Epithelial cell of proximal tubule (primary cell): ENCODE results near the gene SLC17A2. TPM values are rescaled to one million over a fixed set of nuclear protein-coding genes. Genes with fewer than 3 reads are reported as not detected.

Source experiments
- DNase-seq: peaks from one replicate; pipeline ENCODE4 v3.0.0-alpha.2; 2011; ENCODE audit warnings: low read depth
- H3K4me3 ChIP-seq: 2 replicates; pipeline ENCODE4 v1.5.1; 2011; ENCODE audit warnings: low read depth, mild to moderate bottlenecking, low read length
- total RNA-seq: library from RNA; depleted of rRNA; stranded (reverse); fragments of >200 nt; gene quantifications from 2 replicates; pipeline ENCODE4 v1.2.3, GENCODE V29; 2015
- TF ChIP-seq, protein P1 (sequence below): conservative IDR thresholded peaks from 2 replicates; pipeline ENCODE4 v1.5.1; 2012; ENCODE audit warnings: low read depth, mild to moderate bottlenecking, low read length

Gene SLC17A2
- total RNA-seq, 1 donor from 2014 or later: not detected

DNA sequence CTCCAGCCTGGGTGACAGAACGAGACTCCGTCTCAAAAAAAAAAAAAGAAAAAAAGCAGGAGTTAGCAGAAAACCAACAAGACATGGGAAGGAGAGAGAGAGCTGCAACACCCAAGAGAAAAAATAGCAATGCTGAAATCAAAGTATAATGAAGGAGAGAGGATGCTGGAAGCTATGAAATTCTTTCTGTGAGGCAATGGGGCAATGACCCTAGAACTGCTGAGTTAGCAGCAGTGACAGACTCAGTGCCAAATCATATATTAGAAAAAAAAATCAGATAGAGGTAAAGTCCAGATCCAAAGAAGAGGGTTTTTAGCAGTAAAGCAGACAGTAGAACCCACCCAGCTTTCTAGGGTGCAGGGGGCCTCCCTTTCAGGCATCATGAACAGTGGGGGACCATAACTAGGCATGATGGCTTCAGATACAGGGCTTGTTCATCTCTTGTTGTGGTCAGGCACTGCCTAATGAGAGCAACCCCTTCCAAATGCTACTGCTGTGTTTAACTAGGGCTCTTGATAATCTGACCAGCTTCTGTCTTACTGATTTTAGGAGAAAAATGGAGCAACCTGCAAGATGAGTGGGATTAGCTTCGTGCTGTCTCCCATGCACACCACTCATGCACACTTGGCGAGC is 26.9 kb downstream of the SLC17A2 start:
- no peak for DNase-seq
- TF ChIP-seq, protein P1, sequence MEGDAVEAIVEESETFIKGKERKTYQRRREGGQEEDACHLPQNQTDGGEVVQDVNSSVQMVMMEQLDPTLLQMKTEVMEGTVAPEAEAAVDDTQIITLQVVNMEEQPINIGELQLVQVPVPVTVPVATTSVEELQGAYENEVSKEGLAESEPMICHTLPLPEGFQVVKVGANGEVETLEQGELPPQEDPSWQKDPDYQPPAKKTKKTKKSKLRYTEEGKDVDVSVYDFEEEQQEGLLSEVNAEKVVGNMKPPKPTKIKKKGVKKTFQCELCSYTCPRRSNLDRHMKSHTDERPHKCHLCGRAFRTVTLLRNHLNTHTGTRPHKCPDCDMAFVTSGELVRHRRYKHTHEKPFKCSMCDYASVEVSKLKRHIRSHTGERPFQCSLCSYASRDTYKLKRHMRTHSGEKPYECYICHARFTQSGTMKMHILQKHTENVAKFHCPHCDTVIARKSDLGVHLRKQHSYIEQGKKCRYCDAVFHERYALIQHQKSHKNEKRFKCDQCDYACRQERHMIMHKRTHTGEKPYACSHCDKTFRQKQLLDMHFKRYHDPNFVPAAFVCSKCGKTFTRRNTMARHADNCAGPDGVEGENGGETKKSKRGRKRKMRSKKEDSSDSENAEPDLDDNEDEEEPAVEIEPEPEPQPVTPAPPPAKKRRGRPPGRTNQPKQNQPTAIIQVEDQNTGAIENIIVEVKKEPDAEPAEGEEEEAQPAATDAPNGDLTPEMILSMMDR: no peak
- no peak overlapping the region for H3K4me3 ChIP-seq

DNA sequence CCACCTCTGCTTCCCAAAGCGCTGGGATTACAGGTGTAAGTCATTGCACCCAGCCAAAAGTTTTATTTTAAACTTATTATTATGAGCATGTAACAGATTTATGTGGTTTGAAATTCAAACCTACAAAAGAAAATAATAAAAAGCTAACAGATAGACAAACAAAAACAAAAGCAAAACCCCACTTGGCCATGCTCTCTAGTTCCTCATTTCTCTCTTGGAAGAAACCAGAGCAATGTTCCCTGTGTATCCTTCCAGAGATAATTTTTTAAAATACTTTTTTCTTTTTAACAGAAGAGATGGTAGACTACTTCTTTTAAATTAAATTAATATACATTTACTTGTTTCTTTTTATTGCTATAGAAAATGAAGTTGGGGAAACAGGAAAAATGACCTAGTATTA is 28.4 kb downstream of the SLC17A2 start:
- TF ChIP-seq, protein P1: no peak
- no peak overlapping the region for H3K4me3 ChIP-seq
- DNase-seq: no peak

DNA sequence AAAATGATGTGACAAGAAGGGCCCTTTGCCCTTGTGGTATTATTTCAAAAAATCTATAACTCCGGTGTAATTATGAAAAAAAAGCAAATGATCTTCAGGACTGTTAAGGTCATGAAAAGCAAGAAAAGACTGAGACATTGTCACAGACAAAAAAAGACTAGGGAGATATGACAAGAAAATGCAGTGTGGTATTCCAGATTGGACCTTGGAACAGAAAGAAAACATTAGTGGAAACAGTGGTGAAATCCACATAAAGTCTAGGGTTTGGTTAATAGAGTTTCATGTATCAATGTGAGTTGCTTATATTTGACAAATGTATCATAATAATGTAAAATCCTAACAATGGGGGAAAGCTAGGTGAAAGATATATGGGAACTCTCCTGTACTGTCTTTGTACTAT is 29.6 kb downstream of the SLC17A2 start:
- DNase-seq: no peak
- TF ChIP-seq, protein P1: no peak
- no peak overlapping the region for H3K4me3 ChIP-seq

DNA sequence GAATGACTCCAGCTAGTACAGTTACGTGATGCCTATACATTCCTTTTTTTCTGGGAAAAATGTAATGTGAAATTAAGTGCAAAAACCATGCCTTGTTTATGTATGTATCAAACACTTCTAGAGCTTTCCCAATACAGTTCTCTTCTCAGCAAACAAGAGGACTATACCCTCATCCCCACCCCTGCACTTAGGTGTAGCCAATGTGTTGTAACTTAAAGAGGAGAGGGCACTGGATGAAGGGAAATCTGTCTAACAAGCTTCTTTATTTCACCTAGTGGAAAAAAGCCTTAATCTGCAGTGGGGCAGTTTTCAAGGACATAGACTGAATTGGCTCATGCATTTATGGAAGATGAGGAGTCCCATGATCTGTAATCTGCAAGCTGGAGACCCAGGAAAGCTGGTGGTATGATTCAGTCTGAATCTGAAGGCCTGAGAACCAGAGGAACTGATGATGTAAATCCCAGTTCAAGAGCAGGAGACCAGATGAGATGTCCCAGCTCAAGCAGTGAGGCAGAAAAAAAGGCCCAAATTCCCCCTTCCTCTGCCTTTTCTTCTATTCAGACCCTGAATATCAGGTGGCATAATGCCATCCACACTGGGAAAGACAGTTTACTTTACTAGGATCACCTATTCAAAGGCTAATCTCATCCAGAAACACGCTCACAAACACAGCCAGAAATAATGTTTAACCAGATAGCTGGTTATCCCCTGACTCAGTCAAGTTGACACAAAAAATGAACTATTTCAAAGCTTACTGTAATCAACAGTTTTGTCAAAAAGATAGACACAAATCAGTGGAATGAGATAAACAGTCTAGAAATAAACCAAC is 30.7 kb downstream of the SLC17A2 start:
- TF ChIP-seq, protein P1: no peak
- peak; percentile 94 for DNase-seq
- H3K4me3 ChIP-seq: no peak overlapping the region

DNA sequence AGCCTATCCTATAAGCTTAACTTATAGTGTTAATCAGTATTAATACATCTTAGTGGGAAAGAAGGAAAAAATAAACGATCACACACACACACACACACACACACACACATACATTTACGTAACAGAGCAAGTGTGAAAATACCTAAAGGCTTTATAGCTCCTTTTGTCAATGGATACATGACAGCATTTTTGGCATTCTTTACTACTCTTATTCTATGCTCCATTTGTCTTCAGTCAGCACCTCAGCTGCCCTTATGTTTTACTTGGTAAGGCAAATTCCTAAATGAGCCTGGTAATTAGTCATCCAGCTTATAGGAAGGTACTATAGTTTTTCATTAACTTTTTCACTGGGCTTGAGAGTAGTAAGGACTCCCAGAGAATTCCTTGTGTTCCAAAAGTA is 31.4 kb downstream of the SLC17A2 start:
- TF ChIP-seq, protein P1: no peak
- no peak overlapping the region for H3K4me3 ChIP-seq
- DNase-seq: peak; percentile 96

DNA sequence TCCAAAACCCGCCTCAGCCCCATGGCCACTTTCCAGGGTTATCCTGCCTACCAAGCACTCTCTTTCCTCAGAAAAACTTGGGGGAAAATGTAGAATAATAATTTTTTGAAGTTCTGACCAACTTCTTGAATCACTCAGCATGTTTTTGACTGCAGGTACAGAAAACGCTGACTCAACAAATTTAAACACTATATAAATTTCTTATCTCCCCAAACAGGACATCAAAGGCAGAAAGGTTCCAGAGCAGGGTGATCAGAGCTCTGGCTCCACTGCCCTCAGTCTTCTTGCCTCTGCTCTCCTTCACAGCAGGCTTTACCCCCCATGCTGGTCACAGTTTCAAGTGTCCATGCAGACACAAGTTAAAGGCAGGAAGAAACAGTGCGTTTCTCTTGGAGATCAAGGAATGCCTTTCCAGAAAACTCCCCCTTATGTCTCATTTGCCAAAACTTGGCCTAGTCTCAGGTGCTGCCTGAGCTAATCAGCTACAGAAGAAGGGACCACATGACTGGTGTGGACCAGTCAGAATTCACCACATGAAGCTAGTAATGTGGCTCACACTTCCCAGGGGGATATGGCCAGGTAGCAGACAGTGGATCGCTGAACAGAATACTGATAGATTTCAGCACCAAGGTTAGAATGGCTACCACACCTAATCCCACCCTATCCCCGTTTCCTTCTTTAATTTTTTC is 32.1 kb downstream of the SLC17A2 start:
- TF ChIP-seq, protein P1: no peak
- no peak for DNase-seq
- no peak overlapping the region for H3K4me3 ChIP-seq
